ENCODE measurements around the gene CCM2. TPM values are rescaled to one million over a fixed set of nuclear protein-coding genes. Genes with fewer than 3 reads are reported as not detected.
A peak's percentile ranks its signal among the peaks of the same experiment; 100 is the strongest.

The CCM2 gene
- total and polyA plus RNA-seq, 8 donors, result 23.0 to 50.1 (median 29.9) TPM

GRCh38 chr7:44958645-44959344 is 41.2 kb upstream of the CCM2 start:
- Histone ChIP-seq H3K4me3 (no peak overlapping the region), H3K4me1 (no peaks in the 10 kb centered on the region), H3K27ac (no peak overlapping the region), H3K9me3 (no peaks in the 10 kb centered on the region), H3K36me3 (peaks cover 0 to 19% of the 10 kb centered on the region in 2 donors), H3K27me3 (peaks cover 0 to 22% of the 10 kb centered on the region in 2 donors)
- intact Hi-C loops (cut with DNase I), result no loop called here
- no peak for DNase-seq
- no peak for ATAC-seq
- no peak for TF ChIP-seq CTCF (IDR thresholded peaks at IDR 0.05)

- Histone ChIP-seq H3K27me3 (peaks cover 0 to 22% of the 10 kb centered on the region in 2 donors), H3K27ac (no peak overlapping the region), H3K4me3 (no peak overlapping the region), H3K9me3 (no peaks in the 10 kb centered on the region), H3K4me1 (no peaks in the 10 kb centered on the region), H3K36me3 (peaks cover 0 to 26% of the 10 kb centered on the region in 2 donors)
- TF ChIP-seq CTCF (IDR thresholded peaks at IDR 0.05), result no peak
- intact Hi-C loops (cut with DNase I), result no loop called here
- DNase-seq (no peak), ATAC-seq (peak; percentile 3)
Observed at GRCh38 chr7:44959433-44959951, 40.5 kb upstream of the CCM2 start.

DNA sequence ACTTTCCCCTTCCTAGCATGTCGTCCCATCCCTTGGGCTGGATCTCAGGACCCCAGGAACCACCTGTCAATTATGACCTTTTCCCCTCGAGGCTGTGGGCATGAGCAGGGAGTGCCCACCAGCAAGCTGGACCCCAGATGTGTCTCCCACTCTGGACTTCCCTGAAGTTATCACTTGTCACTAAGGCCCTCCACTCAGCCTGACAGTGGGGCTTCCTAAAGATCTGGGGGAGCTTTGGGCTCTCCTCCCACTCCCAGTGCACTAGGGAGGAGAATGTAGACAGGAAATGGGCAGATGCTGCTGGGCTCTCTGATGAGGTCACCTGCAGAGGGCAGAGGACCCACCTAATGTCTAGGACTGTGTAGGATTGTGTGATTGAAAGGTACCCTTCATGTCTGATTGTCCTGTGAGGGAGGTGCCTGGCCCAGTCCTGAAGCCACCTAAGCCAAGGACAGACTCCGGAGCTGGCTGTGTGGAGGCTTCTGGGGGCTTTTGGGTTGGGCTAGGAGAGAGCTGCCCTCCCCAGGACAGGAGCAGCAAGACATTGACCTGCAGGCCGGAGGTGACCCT is 39.9 kb upstream of the CCM2 start:
- H3K9me3 ChIP-seq, result no peaks in the 10 kb centered on the region
- ATAC-seq (no peak), DNase-seq (no peak)
- intact Hi-C loops (cut with DNase I), result loop anchor here in 1 of 2 donors (10.0 kb wide), 1 partner anchor 175 kb away; no protein-coding TSS in a partner anchor
- TF ChIP-seq CTCF (IDR thresholded peaks at IDR 0.05), result no peak
- H3K27ac ChIP-seq, result no peak overlapping the region
- no peaks in the 10 kb centered on the region for H3K4me1 ChIP-seq
- H3K4me3 ChIP-seq, result no peak overlapping the region
- H3K27me3 ChIP-seq, result peaks cover 0 to 22% of the 10 kb centered on the region in 2 donors
- H3K36me3 ChIP-seq, result peaks cover 0 to 32% of the 10 kb centered on the region in 2 donors

DNA sequence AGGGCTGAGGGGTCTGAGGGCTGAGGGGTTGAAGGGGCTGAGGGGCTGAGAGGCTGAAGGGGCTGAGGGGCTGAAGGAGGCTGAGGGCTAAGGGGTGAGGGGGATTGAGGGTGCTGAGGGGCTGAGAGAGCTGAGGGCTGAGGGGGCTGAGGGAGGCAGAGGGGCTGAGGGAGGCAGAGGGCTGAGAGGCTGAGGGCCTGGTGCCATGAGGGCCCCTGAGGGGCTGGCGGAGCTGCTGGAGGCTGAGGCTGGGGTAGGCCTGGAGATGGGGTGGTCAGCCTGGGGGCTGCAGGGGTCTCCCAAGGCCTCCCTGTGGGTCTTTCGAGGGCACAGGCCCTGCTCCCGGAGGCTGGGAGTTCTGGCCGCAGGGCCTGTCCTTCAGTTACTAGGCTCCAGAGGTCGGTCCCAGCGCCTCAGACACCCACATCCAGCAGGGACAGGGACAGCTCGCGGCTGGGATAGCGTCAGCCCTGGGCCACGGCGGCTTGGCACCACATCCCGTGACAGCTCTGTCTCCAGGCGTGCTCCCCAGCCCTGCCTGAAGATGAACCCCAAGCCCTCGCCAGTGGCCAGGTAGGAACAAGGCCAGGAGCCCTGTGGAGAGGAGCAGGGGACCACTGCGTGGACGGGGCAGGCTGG is 38.0 kb upstream of the CCM2 start:
- Histone ChIP-seq H3K4me1 (no peaks in the 10 kb centered on the region), H3K27me3 (peaks cover 0 to 22% of the 10 kb centered on the region in 2 donors), H3K27ac (no peak overlapping the region), H3K4me3 (peak overlapping the region; percentile 0 to 3), H3K9me3 (no peaks in the 10 kb centered on the region), H3K36me3 (peaks cover 0 to 51% of the 10 kb centered on the region in 2 donors)
- ATAC-seq (peak; percentile 10), DNase-seq (peak in 1 of 4 donors; percentile 77)
- intact Hi-C loops (cut with DNase I), result loop anchor here in 1 of 2 donors (10.0 kb wide), 1 partner anchor 173 kb away; no protein-coding TSS in a partner anchor
- TF ChIP-seq CTCF (IDR thresholded peaks at IDR 0.05), result no peak
